HepG2 (cell line): ENCODE data around the gene FUT4. TPM values are rescaled to one million over a fixed set of nuclear protein-coding genes. Genes with fewer than 3 reads are reported as not detected.

Experiments used
- BHLHE40 ChIP-seq: IDR thresholded peaks from 2 replicates; pipeline ENCODE4 v1.6.1; 2011; ENCODE audit warnings: low read length, improper control_type of control experiment
- DNMT1 ChIP-seq: sonication (generic); formaldehyde crosslinking; IDR thresholded peaks from 2 replicates; pipeline ENCODE4 v1.5.1; 2020; ENCODE audit warnings: mild to moderate bottlenecking, missing genetic modification reagents
- MEF2D ChIP-seq: sonication (generic); formaldehyde crosslinking; IDR thresholded peaks from 2 replicates; pipeline ENCODE4 v1.5.1; 2020; ENCODE audit warnings: mild to moderate bottlenecking, missing genetic modification reagents
- MYNN ChIP-seq: sonication (generic); formaldehyde crosslinking; IDR thresholded peaks from 2 replicates; pipeline ENCODE4 v1.4.0; 2020; ENCODE audit warnings: mild to moderate bottlenecking, low read depth, missing genetic modification reagents
- MZF1 ChIP-seq: sonication (generic); formaldehyde crosslinking; IDR thresholded peaks from 2 replicates; pipeline ENCODE4 v1.8.1; 2023; ENCODE audit warnings: mild to moderate bottlenecking, missing genetic modification reagents, borderline replicate concordance
- NAIF1 ChIP-seq: sonication (generic); formaldehyde crosslinking; IDR thresholded peaks from 2 replicates; pipeline ENCODE4 v1.5.0; 2020; ENCODE audit warnings: mild to moderate bottlenecking, missing genetic modification reagents, borderline replicate concordance
- SMARCE1 ChIP-seq: fragments of 450-650 bp; IDR thresholded peaks from 2 replicates; pipeline ENCODE4 v1.6.1; 2017; ENCODE audit warnings: borderline replicate concordance
- WIZ ChIP-seq: sonication (generic); formaldehyde crosslinking; IDR thresholded peaks from 2 replicates; pipeline ENCODE4 v1.5.1; 2020; ENCODE audit warnings: mild to moderate bottlenecking, missing genetic modification reagents
- ZBTB20 ChIP-seq: sonication (generic); formaldehyde crosslinking; IDR thresholded peaks from 2 replicates; pipeline ENCODE4 v1.8.1; 2023; ENCODE audit warnings: missing genetic modification reagents, low read depth, mild to moderate bottlenecking, borderline replicate concordance
- ZNF121 ChIP-seq: sonication (generic); formaldehyde crosslinking; IDR thresholded peaks from 2 replicates; pipeline ENCODE4 v1.5.0; 2020; ENCODE audit warnings: mild to moderate bottlenecking, missing genetic modification reagents
- ZNF343 ChIP-seq: sonication (generic); formaldehyde crosslinking; IDR thresholded peaks from 2 replicates; pipeline ENCODE4 v1.4.0; 2020; ENCODE audit warnings: mild to moderate bottlenecking, missing genetic modification reagents
- ZNF441 ChIP-seq: sonication (generic); formaldehyde crosslinking; IDR thresholded peaks from 2 replicates; pipeline ENCODE4 v1.7.0; 2021; ENCODE audit warnings: missing genetic modification reagents, borderline replicate concordance
- ZNF749 ChIP-seq: sonication (generic); formaldehyde crosslinking; IDR thresholded peaks from 2 replicates; pipeline ENCODE4 v1.8.0; 2022; ENCODE audit warnings: mild to moderate bottlenecking, missing genetic modification reagents, moderate library complexity, borderline replicate concordance
- ZNF773 ChIP-seq: sonication (generic); formaldehyde crosslinking; IDR thresholded peaks from 2 replicates; pipeline ENCODE4 v1.4.0; 2020; ENCODE audit warnings: missing genetic modification reagents, borderline replicate concordance
- ZSCAN20 ChIP-seq: sonication (generic); formaldehyde crosslinking; IDR thresholded peaks from 2 replicates; pipeline ENCODE4 v1.4.0; 2020; ENCODE audit warnings: missing genetic modification reagents, mild to moderate bottlenecking, borderline replicate concordance
- polyA plus RNA-seq, 8 experiments: library from polyadenylated mRNA; depleted of rRNA in 3 of 8; stranded (reverse) in 7 of 8; unstranded in 1 of 8; fragments of >200 nt; fragmentation: Illumina TruSeq in 4 of 8; extraction: Trizol in 4 of 8; gene quantifications; 2 replicates each; pipeline versions ENCODE4 v1.2.1 to v1.2.3, GENCODE V29; 2011 to 2016; ENCODE audit warnings: low read depth in 4 of 8, missing spikeins in 1 of 8, mixed read lengths in 1 of 8; ENCODE audit not compliant: insufficient read depth in 1 of 8
- total RNA-seq, 5 experiments: library from RNA; depleted of rRNA; stranded (reverse); fragments of >200 nt; fragmentation: Illumina TruSeq; extraction: Trizol; gene quantifications; 2 replicates each; pipeline ENCODE4 v1.2.3, GENCODE V29; 2016; ENCODE audit warnings: low read depth in 1 of 5
- TF ChIP-seq, protein P1 (sequence below): sonication (generic); formaldehyde crosslinking; IDR thresholded peaks from 2 replicates; pipeline ENCODE4; 2020; ENCODE audit warnings: missing genetic modification reagents, mild to moderate bottlenecking, borderline replicate concordance
- TF ChIP-seq, protein P2 (sequence below): sonication (generic); formaldehyde crosslinking; IDR thresholded peaks from 2 replicates; pipeline ENCODE4 v1.5.0; 2020; ENCODE audit warnings: mild to moderate bottlenecking, missing genetic modification reagents
- TF ChIP-seq, protein P3 (sequence below): sonication (generic); formaldehyde crosslinking; IDR thresholded peaks from 2 replicates; pipeline ENCODE4 v1.4.0; 2020; ENCODE audit warnings: missing genetic modification reagents
- TF ChIP-seq, protein P4 (sequence below): sonication (generic); formaldehyde crosslinking; IDR thresholded peaks from 2 replicates; pipeline ENCODE4 v1.5.0; 2020; ENCODE audit warnings: missing genetic modification reagents, mild to moderate bottlenecking, borderline replicate concordance

FUT4 gene
- total and polyA plus RNA-seq, 2 of the 13 experiments (the other 11 are each of a cell fraction or from before 2014, with no cell fraction given) = 0.28 to 0.60 TPM

DNA sequence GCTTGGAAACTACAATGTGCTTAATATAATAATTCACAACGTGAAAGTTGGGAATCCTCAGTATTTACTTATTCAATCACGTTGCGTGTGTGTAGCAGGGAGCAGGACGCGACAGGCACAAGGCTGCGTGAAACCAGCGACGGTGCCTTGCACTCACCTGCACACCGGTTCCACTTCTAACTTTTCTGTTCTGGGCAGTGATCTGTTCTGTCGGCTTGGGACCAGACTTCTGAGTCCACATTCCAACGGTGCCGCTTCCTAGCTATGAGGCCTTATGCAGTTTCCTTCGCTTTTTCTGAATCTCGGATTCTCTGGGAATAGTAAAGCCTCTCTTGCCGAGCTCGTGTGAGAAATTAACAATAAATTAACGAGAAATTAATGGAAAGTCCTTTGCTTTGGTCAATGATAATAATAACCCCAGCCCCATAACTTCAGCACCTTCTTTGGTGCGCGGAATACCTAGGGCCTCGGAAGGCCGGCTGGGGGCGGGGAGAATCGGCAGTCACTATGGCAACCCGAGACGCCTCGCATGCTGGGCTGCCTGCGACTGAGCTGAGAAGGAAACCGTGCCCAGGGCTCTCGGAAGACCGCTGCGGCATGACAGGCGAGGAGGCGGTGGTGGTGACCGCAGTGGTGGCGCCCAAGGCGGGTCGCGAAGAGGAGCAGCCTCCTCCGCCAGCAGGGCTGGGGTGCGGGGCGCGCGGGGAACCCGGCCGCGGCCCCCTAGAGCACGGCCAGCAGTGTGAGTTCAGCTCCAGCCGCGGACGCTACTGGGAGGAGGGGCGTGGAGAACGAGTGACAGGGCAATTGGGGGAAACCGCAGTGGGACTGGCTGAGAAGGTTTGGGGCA lies 31.6 kb upstream of the FUT4 start, which contains the start of gene C11orf97 (continued):
- TF ChIP-seq, protein P1, sequence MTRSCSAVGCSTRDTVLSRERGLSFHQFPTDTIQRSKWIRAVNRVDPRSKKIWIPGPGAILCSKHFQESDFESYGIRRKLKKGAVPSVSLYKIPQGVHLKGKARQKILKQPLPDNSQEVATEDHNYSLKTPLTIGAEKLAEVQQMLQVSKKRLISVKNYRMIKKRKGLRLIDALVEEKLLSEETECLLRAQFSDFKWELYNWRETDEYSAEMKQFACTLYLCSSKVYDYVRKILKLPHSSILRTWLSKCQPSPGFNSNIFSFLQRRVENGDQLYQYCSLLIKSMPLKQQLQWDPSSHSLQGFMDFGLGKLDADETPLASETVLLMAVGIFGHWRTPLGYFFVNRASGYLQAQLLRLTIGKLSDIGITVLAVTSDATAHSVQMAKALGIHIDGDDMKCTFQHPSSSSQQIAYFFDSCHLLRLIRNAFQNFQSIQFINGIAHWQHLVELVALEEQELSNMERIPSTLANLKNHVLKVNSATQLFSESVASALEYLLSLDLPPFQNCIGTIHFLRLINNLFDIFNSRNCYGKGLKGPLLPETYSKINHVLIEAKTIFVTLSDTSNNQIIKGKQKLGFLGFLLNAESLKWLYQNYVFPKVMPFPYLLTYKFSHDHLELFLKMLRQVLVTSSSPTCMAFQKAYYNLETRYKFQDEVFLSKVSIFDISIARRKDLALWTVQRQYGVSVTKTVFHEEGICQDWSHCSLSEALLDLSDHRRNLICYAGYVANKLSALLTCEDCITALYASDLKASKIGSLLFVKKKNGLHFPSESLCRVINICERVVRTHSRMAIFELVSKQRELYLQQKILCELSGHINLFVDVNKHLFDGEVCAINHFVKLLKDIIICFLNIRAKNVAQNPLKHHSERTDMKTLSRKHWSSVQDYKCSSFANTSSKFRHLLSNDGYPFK = peak; percentile 41; the same call in 1 of the 2 replicates
- TF ChIP-seq ZNF121 = no peak
- TF ChIP-seq ZBTB20 (CRISPR knock-in tag) = no peak
- TF ChIP-seq MYNN (CRISPR knock-in tag) = no peak
- no peak for TF ChIP-seq ZNF343 (CRISPR knock-in tag)
- no peak for TF ChIP-seq MEF2D (CRISPR knock-in tag)
- TF ChIP-seq, protein P2, sequence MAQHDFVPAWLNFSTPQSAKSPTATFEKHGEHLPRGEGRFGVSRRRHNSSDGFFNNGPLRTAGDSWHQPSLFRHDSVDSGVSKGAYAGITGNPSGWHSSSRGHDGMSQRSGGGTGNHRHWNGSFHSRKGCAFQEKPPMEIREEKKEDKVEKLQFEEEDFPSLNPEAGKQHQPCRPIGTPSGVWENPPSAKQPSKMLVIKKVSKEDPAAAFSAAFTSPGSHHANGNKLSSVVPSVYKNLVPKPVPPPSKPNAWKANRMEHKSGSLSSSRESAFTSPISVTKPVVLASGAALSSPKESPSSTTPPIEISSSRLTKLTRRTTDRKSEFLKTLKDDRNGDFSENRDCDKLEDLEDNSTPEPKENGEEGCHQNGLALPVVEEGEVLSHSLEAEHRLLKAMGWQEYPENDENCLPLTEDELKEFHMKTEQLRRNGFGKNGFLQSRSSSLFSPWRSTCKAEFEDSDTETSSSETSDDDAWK (CRISPR knock-in tag) = no peak
- no peak for TF ChIP-seq ZNF441 (CRISPR knock-in tag)
- TF ChIP-seq ZSCAN20 (CRISPR knock-in tag) = no peak
- no peak for TF ChIP-seq MZF1 (CRISPR knock-in tag)
- TF ChIP-seq ZNF773 (CRISPR knock-in tag) = no peak
- no peak for TF ChIP-seq SMARCE1
- TF ChIP-seq WIZ = no peak
- TF ChIP-seq, protein P3, sequence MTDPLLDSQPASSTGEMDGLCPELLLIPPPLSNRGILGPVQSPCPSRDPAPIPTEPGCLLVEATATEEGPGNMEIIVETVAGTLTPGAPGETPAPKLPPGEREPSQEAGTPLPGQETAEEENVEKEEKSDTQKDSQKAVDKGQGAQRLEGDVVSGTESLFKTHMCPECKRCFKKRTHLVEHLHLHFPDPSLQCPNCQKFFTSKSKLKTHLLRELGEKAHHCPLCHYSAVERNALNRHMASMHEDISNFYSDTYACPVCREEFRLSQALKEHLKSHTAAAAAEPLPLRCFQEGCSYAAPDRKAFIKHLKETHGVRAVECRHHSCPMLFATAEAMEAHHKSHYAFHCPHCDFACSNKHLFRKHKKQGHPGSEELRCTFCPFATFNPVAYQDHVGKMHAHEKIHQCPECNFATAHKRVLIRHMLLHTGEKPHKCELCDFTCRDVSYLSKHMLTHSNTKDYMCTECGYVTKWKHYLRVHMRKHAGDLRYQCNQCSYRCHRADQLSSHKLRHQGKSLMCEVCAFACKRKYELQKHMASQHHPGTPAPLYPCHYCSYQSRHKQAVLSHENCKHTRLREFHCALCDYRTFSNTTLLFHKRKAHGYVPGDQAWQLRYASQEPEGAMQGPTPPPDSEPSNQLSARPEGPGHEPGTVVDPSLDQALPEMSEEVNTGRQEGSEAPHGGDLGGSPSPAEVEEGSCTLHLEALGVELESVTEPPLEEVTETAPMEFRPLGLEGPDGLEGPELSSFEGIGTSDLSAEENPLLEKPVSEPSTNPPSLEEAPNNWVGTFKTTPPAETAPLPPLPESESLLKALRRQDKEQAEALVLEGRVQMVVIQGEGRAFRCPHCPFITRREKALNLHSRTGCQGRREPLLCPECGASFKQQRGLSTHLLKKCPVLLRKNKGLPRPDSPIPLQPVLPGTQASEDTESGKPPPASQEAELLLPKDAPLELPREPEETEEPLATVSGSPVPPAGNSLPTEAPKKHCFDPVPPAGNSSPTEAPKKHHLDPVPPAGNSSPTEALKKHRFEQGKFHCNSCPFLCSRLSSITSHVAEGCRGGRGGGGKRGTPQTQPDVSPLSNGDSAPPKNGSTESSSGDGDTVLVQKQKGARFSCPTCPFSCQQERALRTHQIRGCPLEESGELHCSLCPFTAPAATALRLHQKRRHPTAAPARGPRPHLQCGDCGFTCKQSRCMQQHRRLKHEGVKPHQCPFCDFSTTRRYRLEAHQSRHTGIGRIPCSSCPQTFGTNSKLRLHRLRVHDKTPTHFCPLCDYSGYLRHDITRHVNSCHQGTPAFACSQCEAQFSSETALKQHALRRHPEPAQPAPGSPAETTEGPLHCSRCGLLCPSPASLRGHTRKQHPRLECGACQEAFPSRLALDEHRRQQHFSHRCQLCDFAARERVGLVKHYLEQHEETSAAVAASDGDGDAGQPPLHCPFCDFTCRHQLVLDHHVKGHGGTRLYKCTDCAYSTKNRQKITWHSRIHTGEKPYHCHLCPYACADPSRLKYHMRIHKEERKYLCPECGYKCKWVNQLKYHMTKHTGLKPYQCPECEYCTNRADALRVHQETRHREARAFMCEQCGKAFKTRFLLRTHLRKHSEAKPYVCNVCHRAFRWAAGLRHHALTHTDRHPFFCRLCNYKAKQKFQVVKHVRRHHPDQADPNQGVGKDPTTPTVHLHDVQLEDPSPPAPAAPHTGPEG (CRISPR knock-in tag) = no peak
- no peak; the same call in 1 of the 2 replicates for TF ChIP-seq ZNF749 (CRISPR knock-in tag)
- TF ChIP-seq BHLHE40 = no peak
- TF ChIP-seq NAIF1 (CRISPR knock-in tag) = no peak
- TF ChIP-seq DNMT1 (CRISPR knock-in tag) = no peak
- TF ChIP-seq, protein P4, sequence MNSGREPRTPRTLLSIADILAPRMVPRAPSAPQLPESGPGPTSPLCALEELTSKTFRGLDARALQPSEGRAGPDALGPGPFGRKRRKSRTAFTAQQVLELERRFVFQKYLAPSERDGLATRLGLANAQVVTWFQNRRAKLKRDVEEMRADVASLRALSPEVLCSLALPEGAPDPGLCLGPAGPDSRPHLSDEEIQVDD = no peak
